Stimulated activated CD8-positive, alpha-beta memory T cell treated with anti-CD3 and anti-CD28 coated beads, Interleukin-15, amount 100 ng/mL, for 24 hours (primary cell): ENCODE results near the gene CYB561D2.
"Not testable (repeated sequence)": the region's sequence is repeated elsewhere in the genome, so short reads cannot be mapped to it uniquely, and the experiment has no call there.

Experiments used
- DNase-seq: peaks from one replicate; pipeline ENCODE4 v3.0.0-alpha.2; 2020; ENCODE audit warnings: low read depth

Gene CYB561D2

DNA sequence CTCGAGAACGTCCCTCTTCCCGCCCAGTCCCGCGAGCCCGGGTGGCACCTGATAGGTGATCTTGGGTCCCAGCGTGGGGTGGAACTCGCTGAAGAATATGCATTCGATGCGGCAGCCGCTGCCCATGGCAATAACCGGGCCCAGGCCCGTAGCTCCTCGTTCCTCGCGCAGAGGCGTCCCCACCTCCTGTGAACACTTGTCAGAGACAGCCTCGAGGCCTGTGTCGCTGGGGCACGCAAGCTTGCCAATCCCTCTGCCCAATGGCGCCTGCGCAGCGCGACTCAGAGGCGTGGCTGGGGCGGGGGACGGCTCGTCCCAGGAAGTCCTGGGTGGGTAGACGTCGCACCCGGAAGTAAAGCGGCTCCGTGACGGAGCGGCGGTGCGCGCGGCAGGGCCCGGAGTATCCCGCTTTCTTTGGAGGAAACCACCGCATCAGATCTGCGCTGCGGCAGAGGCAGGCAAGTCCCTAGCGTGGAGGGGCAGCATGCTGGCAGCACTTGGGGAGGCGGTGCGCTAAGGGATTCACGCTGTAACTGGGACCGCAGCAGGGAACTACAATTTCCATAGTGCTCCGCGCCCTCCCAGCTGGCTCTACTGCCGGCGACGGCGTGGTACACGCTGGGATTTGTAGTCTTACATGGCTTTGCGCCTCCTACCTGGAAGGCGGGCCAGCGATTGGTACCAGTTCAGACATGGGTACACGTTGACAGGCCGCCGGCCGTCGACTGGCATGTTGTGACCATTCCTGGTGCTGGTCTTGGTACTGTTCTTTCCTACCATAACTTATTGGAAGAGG is at the start of gene CYB561D2, which contains the start of gene NPRL2:
TSS of gene CYB561D2 (plus strand) at position 336 of the 796 bp plus-strand sequence. CDS start 572 bp downstream, outside the sequence.
TSS of gene NPRL2 (minus strand) at position 249 of the 796 bp plus-strand sequence. CDS start at position 126, 123 bp downstream.
- DNase-seq = peak; percentile 98

- no peak for DNase-seq
Observed at GRCh38 chr3:50302095-50303012, 48.3 kb upstream of the CYB561D2 start.

DNA sequence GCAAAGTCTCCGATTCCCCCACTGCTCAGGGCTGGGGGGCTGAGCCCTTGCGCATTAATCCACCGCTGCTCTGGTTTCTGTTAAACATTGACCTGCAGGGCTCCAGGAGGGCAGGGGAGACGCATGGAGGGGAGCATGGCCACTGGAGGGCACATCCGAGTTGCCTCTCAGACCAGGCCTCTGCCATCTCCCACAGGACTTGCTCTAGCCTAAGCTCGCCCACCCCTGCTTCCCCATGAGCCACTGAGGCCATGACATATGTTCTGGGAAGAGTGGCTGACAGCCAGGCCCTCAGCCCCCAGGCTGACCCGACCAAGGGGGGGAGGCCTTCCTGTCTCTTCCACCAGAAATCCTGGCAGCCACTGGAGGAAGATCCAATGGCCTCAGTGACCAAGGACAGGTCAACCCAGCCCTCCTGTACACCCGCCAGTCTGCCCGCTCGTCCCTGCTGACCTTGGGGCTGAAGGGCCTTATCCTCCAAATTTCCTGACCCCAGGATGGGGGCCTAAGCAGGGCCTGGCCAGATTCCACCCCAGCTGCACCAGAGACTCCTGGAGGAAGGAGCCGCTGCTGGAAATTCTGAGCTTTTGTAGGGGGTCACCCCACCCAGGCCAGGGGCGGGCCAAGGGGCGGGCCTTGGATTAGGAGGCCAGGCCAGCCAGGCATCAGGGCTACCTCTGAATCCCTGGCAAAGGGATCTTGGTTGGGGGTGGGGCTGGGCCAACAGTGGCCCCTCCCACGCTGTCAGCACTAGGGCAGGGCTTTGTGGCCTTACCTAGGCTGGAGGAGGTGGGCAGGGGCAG is 47.4 kb upstream of the CYB561D2 start, which contains the start of gene HYAL1:
TSS of gene HYAL1 (minus strand) at position 562 of the 803 bp plus-strand sequence. CDS start 618 bp downstream, outside the sequence.
- DNase-seq = no peak

DNA sequence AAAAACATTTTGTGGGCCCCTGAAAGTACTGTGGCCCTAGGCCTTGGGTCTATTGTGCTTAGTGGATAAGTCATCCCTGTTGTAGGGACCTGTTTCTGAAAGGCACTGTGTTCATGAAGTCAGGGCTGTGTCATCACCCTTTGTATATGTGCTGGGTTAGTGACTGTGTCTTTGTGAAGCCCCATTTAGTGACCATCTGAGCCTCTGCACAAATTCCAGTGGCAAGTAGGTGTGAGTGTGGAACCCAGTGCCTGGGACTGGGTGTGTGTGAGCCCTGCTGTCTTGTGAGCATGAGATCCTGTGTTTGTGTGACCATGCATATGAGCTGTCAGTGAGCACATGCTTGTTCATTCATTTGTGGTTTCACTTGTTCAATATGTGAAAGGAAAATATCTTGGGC is 46.1 kb upstream of the CYB561D2 start:
- DNase-seq = no peak

DNA sequence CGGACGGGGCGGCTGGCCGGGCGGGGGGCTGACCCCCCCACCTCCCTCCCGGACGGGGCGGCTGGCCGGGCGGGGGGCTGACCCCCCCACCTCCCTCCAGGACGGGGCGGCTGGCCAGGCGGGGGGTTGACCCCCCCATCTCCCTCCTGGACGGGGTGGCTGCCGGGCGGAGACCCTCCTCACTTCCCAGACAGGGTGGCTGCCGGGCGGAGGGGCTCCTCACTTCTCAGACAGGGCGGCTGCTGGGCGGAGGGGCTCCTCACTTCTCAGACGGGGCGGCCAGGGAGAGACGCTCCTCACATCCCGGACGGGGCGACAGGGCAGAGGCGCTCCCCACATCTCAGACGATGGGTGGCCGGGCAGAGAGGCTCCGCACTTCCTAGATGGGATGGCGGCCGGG is 38.6 kb upstream of the CYB561D2 start:
- not testable (repeated sequence) for DNase-seq

- no peak for DNase-seq
Observed at GRCh38 chr3:50314342-50314741, 36.3 kb upstream of the CYB561D2 start.

GRCh38 chr3:50314816-50315215 is 35.8 kb upstream of the CYB561D2 start:
- DNase-seq = no peak

GRCh38 chr3:50316657-50317242 is 33.9 kb upstream of the CYB561D2 start:
- peak; percentile 28 for DNase-seq

DNA sequence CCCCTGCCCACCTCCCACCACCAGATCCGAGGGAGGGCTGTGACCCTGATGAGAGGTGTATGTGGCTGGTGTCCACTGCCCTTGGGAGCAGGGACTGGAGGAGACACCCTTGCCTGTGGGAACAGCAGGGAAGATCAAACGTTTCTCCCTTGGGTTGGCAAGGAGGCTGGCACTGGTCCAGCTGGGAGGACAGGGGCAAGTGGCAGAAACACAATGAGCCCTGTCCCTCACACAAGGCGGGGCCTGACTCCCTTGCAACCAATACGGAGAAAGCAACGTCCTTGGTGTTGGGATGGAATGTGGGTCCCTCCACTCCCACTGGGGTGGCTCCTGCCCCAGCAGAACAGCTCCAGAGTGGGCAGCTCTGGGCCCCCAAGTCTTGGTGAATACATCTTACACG is 33.4 kb upstream of the CYB561D2 start:
- DNase-seq = no peak

- no peak for DNase-seq
Observed at GRCh38 chr3:50318163-50318562, 32.5 kb upstream of the CYB561D2 start.

GRCh38 chr3:50318615-50319014 is 32.0 kb upstream of the CYB561D2 start:
- DNase-seq = no peak

GRCh38 chr3:50319181-50319893 is 31.3 kb upstream of the CYB561D2 start:
- DNase-seq = no peak

GRCh38 chr3:50319894-50320625 is 30.6 kb upstream of the CYB561D2 start:
- DNase-seq = no peak

GRCh38 chr3:50320853-50321335 is 29.8 kb upstream of the CYB561D2 start:
- peak; percentile 40 for DNase-seq

GRCh38 chr3:50321336-50322114 is 29.1 kb upstream of the CYB561D2 start:
- DNase-seq = peak; percentile 55

DNA sequence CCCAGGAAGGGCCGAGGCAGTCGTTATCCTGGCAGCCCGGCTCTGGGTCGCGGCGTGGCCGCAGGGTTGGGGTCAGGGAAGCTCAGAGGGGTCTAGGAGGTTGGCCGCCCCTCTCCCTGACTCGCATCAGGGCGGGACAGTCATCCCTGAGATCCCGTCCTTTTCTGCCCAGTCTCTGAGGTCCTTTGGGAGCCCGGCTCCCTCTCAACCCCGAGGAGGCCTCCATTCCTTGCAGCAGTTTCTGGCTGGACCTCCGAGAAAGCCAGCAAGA is 28.6 kb upstream of the CYB561D2 start:
- DNase-seq = no peak

DNA sequence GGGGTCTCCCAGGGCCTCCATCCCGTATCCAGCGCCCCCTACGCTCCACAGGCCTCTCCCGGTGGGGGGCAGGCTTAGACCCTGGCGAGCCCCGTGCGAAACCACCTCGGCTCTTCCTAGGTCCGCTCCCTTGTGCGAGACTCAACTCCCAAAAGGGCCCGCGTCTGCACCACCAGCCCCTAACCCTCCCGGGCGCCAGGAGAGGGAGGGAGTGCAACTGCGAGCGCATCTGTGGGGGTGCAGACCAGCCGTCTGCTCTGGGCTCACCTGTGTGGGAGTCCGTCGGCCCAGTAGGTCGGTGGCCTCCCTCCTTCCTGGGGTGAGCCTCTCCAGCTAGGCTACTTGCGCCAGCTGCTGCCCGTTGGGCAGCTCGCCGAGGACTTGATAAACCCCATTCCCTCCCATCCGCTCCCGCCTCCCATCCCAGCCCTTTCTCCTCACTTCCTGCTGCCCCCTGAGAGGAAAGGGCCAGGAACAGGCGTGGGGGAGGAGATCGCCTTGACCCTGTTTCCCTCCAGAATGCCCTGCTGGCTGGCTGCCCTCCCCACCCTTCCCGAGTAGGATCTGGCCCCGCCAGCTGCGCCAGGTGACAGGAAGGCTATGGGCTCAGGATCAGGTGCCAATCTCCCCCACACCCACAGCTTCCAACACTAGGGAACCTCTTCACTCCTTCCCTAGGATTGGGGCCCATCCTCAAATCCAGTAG is 28.1 kb upstream of the CYB561D2 start, which contains the start of gene HYAL2:
TSS of gene HYAL2 (minus strand) at position 360 of the 706 bp plus-strand sequence. CDS start 2,256 bp downstream, outside the sequence.
- no peak for DNase-seq

DNA sequence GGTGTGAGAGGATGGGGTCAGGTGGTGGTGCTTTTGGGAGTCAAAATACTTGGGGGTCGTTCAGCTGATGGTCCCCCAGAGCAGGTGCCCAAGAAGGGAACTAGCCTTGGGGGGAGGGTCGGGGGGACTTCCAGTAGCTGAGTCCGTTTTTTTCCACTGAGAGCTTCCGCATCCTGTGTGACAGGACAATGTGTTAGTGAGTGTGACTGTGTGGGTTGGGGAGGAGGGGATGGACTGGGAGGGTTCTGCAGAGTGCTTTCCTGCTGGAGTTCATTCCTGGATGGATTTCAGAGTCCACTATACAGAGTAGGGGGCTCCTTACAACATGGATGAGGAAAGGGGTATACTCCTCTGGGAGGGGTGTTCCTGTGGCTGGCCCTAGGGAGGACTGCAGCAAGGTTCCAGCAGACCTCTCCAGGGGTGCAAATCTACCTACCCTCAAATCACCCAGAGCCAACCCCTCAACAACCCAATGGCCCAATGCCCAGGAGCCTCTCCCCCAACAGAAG is 27.5 kb upstream of the CYB561D2 start:
- no peak for DNase-seq
